AG04449 (cell line): ENCODE results near the gene NCOA7.

ENCODE experiments used
- CTCF ChIA-PET: fragments of 350-600 bp; formaldehyde crosslinking; extraction: SDS; loops from one replicate; lab custom pipeline; 2021; ENCODE audit warnings: antibody characterized with exemption; lab: Yijun Ruan, JAX
- POLR2A ChIA-PET: fragments of 400-600, 350-600 bp; formaldehyde crosslinking; extraction: SDS; loops from one replicate; lab custom pipeline; 2020; ENCODE audit warnings: antibody characterized with exemption, inconsistent platforms; lab: Yijun Ruan, JAX
- DNase-seq: peaks from one replicate; pipeline ENCODE4 v3.0.0-alpha.2; 2010; ENCODE audit warnings: low read depth, low spot score
- H3K4me3 ChIP-seq: 2 replicates; pipeline ENCODE4 v1.5.1; 2011; ENCODE audit warnings: low read depth, mild to moderate bottlenecking, control low read depth, low read length
- TF ChIP-seq, protein P1 (sequence below): IDR thresholded peaks from one replicate; pipeline ENCODE4 v1.5.1; 2011; ENCODE audit warnings: mild to moderate bottlenecking, moderate library complexity, low read length, control low read depth, inconsistent platforms; ENCODE audit not compliant: insufficient read depth; ENCODE audit errors: missing control alignments

The NCOA7 gene

DNA sequence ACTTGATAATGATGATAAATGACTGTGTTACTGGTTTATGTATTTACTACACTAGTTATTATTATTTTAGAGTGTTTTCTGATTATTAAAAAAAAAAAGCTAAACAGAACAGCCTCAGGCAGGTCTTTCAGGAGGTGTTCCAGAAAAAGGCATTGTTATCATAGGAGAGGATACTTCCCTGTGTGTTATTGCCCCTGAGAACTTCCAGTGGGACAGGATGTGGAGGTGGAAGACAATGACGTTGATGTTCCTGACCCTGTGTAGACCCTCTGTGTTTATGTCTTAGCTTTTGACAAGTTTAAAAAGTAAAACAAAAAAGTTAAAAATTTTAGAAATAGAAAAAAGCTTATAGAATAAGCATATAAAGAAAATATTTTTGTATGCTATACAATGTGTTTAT is 49.1 kb downstream of the NCOA7 start:
- ChIA-PET POLR2A (no interaction called here), CTCF (interaction anchor here (1.0 kb wide), 2 partner anchors 18 to 116 kb away, joined by 3 to 4 read pairs; no protein-coding TSS in a partner anchor)
- H3K4me3 ChIP-seq: no peak overlapping the region
- no peak for DNase-seq
- TF ChIP-seq, protein P1, sequence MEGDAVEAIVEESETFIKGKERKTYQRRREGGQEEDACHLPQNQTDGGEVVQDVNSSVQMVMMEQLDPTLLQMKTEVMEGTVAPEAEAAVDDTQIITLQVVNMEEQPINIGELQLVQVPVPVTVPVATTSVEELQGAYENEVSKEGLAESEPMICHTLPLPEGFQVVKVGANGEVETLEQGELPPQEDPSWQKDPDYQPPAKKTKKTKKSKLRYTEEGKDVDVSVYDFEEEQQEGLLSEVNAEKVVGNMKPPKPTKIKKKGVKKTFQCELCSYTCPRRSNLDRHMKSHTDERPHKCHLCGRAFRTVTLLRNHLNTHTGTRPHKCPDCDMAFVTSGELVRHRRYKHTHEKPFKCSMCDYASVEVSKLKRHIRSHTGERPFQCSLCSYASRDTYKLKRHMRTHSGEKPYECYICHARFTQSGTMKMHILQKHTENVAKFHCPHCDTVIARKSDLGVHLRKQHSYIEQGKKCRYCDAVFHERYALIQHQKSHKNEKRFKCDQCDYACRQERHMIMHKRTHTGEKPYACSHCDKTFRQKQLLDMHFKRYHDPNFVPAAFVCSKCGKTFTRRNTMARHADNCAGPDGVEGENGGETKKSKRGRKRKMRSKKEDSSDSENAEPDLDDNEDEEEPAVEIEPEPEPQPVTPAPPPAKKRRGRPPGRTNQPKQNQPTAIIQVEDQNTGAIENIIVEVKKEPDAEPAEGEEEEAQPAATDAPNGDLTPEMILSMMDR: no peak

DNA sequence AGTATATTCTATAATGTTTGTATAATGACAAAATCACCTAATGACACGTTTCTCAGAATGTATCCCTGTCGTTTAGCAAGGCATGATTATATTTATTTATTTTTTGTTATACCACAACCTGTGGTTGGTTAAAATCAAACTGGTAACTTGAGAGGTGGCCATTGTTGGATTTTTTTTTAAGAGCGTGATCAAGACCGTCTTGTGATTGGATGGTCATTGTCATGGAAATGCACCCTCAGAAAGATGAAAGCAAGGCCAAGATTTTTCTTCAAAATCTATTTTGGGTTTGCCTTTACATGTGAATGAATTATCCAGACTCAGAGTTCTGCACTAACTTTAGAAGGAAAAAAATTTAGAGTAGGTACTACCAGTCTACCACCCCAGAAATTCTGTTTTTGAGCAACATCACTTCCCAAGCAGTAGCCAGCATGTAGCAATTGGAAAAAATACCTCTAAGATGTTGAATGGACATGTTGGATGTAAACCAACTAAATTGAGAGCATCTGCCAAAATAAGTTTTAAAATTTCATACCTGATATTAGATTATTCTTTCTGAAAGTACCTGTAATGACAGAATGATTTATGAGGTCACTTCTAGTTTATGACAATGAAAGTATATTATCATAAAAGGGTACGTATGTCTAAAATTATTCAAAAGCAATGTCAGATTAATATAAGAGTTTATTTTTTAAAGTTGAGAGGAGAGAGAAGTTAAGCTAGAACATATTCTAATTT is 50.8 kb downstream of the NCOA7 start:
- TF ChIP-seq, protein P1: no peak
- ChIA-PET CTCF (no interaction called here), POLR2A (no interaction called here)
- no peak overlapping the region for H3K4me3 ChIP-seq
- DNase-seq: no peak

DNA sequence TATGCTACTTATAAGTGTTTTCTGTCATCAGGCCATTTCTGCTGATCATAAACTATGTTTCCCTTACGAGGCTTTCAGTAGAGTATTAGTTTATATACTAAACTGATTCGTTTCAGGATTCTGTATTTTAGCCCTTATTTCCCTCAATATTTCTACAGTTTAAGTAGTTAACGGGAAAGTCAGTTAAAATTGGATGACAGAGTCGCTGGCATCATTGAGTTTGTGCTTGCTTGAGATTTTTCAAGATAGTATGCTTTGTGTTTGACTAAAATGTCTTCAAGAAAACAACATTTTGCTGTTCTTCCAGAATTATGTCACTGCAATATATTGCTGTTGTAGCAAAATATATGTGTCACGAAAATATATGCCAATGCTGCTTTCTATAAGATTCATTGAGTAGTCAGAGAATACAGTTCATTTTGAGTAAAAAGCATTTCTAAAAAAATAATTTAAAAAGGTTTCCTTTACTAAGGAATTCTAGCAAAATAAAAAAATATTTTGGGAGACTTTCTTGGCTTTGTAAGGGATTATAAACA is 51.4 kb downstream of the NCOA7 start:
- ChIA-PET CTCF (interaction anchor here (1.6 to 1.8 kb wide), 2 partner anchors 15 to 52 kb away, joined by 3 to 10 read pairs; no protein-coding TSS in a partner anchor), POLR2A (no interaction called here)
- no peak for DNase-seq
- no peak overlapping the region for H3K4me3 ChIP-seq
- TF ChIP-seq, protein P1: no peak

DNA sequence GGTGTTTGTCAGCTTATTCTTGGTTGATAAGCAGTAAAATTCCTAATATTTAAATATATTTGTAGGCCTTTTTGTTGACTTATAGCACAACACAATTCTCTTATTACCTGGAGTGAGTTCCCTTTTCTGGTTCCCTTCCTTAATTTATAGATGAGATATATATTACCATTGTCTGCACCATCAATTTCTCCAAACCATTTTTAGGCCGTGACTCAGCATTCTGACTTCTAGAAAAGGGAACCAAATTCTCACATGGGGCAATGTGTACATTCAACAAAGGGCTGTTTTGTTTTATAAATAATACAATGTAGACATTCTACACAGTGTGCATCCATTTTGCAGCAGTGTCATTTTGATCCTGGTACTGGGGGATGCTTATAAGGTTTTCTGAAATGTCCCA is 52.8 kb downstream of the NCOA7 start:
- H3K4me3 ChIP-seq: no peak overlapping the region
- ChIA-PET POLR2A (no interaction called here), CTCF (interaction anchor here (1.6 to 1.8 kb wide), 2 partner anchors 14 to 53 kb away, joined by 3 to 10 read pairs; no protein-coding TSS in a partner anchor)
- TF ChIP-seq, protein P1: no peak
- DNase-seq: no peak

DNA sequence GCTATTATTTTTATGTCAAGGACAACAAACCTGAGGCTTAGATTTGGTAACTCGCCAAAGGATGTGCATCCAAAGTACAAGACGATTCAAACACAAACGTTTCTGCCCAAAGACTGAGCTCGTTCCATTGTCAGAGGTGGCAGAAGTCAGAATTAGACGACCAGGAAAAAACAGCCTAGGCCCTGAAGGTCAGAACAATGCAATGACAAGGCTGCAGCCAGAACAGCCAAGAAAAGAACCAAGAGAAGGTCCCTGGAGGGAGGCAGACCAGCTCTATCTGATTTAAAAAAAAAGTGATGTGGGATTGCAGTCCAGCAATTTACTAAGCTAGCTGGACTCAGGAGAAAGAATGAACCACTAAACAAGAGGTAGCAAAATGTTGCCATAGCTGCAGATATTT is 54.2 kb downstream of the NCOA7 start:
- no peak overlapping the region for H3K4me3 ChIP-seq
- POLR2A ChIA-PET: interaction anchor here (0.8 kb wide), 1 partner anchor 112 kb away, joined by 4 read pairs; no protein-coding TSS in a partner anchor
- no peak for DNase-seq
- TF ChIP-seq, protein P1: no peak
- CTCF ChIA-PET: interaction anchor here (1.2 to 2.2 kb wide), 3 partner anchors 13 to 111 kb away, joined by 3 to 8 read pairs (median 7); partner anchors contain the start of gene HINT3
